GM12878 (cell line): Measurements from ENCODE around the gene IRF1. TPM values are rescaled to one million over a fixed set of nuclear protein-coding genes. Genes with fewer than 3 reads are reported as not detected.

Experiments used
- BMI1 ChIP-seq: fragments of 450-650 bp; IDR thresholded peaks from 2 replicates; pipeline ENCODE4 v1.6.1; 2016; ENCODE audit warnings: mild to moderate bottlenecking, moderate library complexity, borderline replicate concordance
- CREM ChIP-seq: IDR thresholded peaks from 2 replicates; pipeline ENCODE4 v1.6.1; 2014; ENCODE audit warnings: antibody characterized with exemption, low read depth
- EED ChIP-seq: sonication (generic); IDR thresholded peaks from 2 replicates; pipeline ENCODE4 v1.6.1; 2016; ENCODE audit warnings: antibody characterized with exemption, low read depth
- ESRRA ChIP-seq: IDR thresholded peaks from 2 replicates; pipeline ENCODE4 v1.6.1; 2012; ENCODE audit warnings: mild to moderate bottlenecking, low read length, improper control_type of control experiment
- HDAC6 ChIP-seq: fragments of 200-600 bp; sonication (generic); IDR thresholded peaks from one replicate; pipeline ENCODE4 v1.8.0; 2017; ENCODE audit warnings: antibody characterized with exemption; ENCODE audit not compliant: unreplicated experiment
- IKZF1 ChIP-seq: fragments of 450-650 bp; conservative IDR thresholded peaks from 2 replicates; pipeline ENCODE4 v1.6.1; 2017; ENCODE audit warnings: antibody characterized with exemption, mild to moderate bottlenecking
- KLF5 ChIP-seq: fragments of 450-650 bp; IDR thresholded peaks from 2 replicates; pipeline ENCODE4 v1.6.1; 2014; ENCODE audit warnings: mild to moderate bottlenecking; ENCODE audit not compliant: partially characterized antibody
- MAX ChIP-seq: IDR thresholded peaks from 2 replicates; pipeline ENCODE4 v1.6.1; 2012; ENCODE audit warnings: low read depth, low read length, improper control_type of control experiment
- MXI1 ChIP-seq: fragments of 150-350 bp; IDR thresholded peaks from 2 replicates; pipeline ENCODE4 v1.6.1; 2011; ENCODE audit warnings: low read depth, mild to moderate bottlenecking, inconsistent platforms, low read length, improper control_type of control experiment
- MYB ChIP-seq: fragments of 150-350 bp; IDR thresholded peaks from 2 replicates; pipeline ENCODE4 v1.6.1; 2014; ENCODE audit warnings: mild to moderate bottlenecking, low read depth, low read length, borderline replicate concordance
- NBN ChIP-seq: fragments of 450-650 bp; IDR thresholded peaks from 2 replicates; pipeline ENCODE4 v1.6.1; 2016
- NR2C1 ChIP-seq: fragments of 450-650 bp; IDR thresholded peaks from 2 replicates; pipeline ENCODE4 v1.6.1; 2017; ENCODE audit warnings: antibody characterized with exemption, mild to moderate bottlenecking, moderate library complexity
- RAD51 ChIP-seq: fragments of 450-650 bp; IDR thresholded peaks from 2 replicates; pipeline ENCODE4 v1.6.1; 2016; ENCODE audit warnings: moderate library complexity, mild to moderate bottlenecking, inconsistent platforms
- RB1 ChIP-seq: fragments of 450-650 bp; formaldehyde crosslinking; IDR thresholded peaks from 2 replicates; pipeline ENCODE4 v1.6.1; 2017; ENCODE audit warnings: mild to moderate bottlenecking, borderline replicate concordance
- SIN3A ChIP-seq: IDR thresholded peaks from 2 replicates; pipeline ENCODE4 v1.6.1; 2012; ENCODE audit warnings: low read depth, low read length, improper control_type of control experiment
- SMAD1 ChIP-seq: fragments of 450-650 bp; IDR thresholded peaks from 2 replicates; pipeline ENCODE4 v1.6.1; 2018; ENCODE audit warnings: mild to moderate bottlenecking, low read depth; ENCODE audit not compliant: partially characterized antibody
- SMARCA5 ChIP-seq: fragments of 450-650 bp; IDR thresholded peaks from 2 replicates; pipeline ENCODE4 v1.6.1; 2017; ENCODE audit warnings: mild to moderate bottlenecking
- SREBF2 ChIP-seq: IDR thresholded peaks from 2 replicates; pipeline ENCODE4 v1.6.1; 2012; ENCODE audit warnings: mild to moderate bottlenecking, low read length
- TCF12 ChIP-seq: IDR thresholded peaks from 2 replicates; pipeline ENCODE4 v1.6.1; 2011; ENCODE audit warnings: low read depth, mild to moderate bottlenecking, low read length
- WRNIP1 ChIP-seq: IDR thresholded peaks from 2 replicates; pipeline ENCODE4 v1.6.1; 2011; ENCODE audit warnings: low read depth, low read length, improper control_type of control experiment, borderline replicate concordance
- ZBTB33 ChIP-seq: fragments of 450-650 bp; IDR thresholded peaks from 2 replicates; pipeline ENCODE4 v1.6.1; 2017; ENCODE audit warnings: mild to moderate bottlenecking
- polyA plus RNA-seq, 11 experiments: library from polyadenylated mRNA; depleted of rRNA in 4 of 11; unstranded in 6 of 11; stranded (reverse) in 5 of 11; fragments of >200 nt; fragmentation: Nextera tagmentation in 4 of 11; fragmentation: Illumina TruSeq in 1 of 11; extraction: Ambion mirVana in 4 of 11; extraction: Trizol in 1 of 11; gene quantifications; 1 replicate in 1 of 11; 2 replicates in 10 of 11; pipeline versions ENCODE4 v1.2.1 to v1.2.3, GENCODE V29; 2011 to 2016; ENCODE audit warnings: inconsistent platforms in 2 of 11, missing spikeins in 2 of 11, low read depth in 1 of 11
- total RNA-seq, 4 experiments: library from RNA; depleted of rRNA in 3 of 4; stranded (reverse); fragments of >200 nt in 3 of 4; fragmentation: Illumina TruSeq in 1 of 4; extraction: Trizol in 1 of 4; gene quantifications; 2 replicates each; pipeline versions ENCODE4 v1.2.1 to v1.2.3, GENCODE V29; 2013 to 2021
- TF ChIP-seq, protein P1 (sequence below): fragments of 450-650 bp; IDR thresholded peaks from 2 replicates; pipeline ENCODE4 v1.6.1; 2017; ENCODE audit warnings: antibody characterized with exemption, mild to moderate bottlenecking, moderate library complexity
- TF ChIP-seq, protein P2 (sequence below): IDR thresholded peaks from 2 replicates; pipeline ENCODE4 v1.6.1; 2012; ENCODE audit warnings: improper control_type of control experiment, low read depth, low read length; ENCODE audit not compliant: insufficient replicate concordance

The IRF1 gene
- total and polyA plus RNA-seq, 10 of the 15 experiments (the other 5 are each of a cell fraction or from before 2014, with no cell fraction given) = 6.9 to 68.0 (median 49.6) TPM

DNA sequence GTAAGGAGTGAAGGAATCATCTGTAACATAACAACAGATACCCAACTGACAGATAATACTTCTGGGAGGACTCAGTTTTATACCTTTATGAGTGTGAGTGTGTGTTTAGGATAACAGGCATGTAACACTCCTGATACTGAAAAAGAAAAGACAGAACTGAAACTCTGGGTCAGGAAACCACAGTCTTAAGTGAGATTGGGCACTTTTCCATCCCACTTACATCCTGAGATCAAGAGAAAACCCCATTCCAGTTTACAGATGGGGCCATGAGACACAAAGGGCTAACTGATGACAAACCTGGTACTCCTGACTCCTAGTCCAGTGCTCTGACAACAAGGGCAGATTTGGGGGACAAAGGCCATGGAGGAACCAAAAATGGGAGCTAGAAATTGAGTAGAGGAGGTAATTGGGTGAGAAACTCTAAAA is 34.7 kb upstream of the IRF1 start (continued):
- TF ChIP-seq RAD51 (peak; percentile 45), MXI1 (no peak; the same call in 1 of the 2 replicates), SMARCA5 (peak; percentile 99), CREM (peak; percentile 86), IKZF1 (peak; percentile 98), NR2C1 (no peak), SREBF2 (no peak), MAX (no peak), ZBTB33 (no peak; the same call in 1 of the 2 replicates), ESRRA (no peak), SMAD1 (peak; percentile 82), TCF12 (0 out of 2 replicates have a peak, but pooled peaks have one; percentile 53), RB1 (no peak), EED (peak; percentile 97), BMI1 (peak; percentile 86), HDAC6 (no peak), KLF5 (peak; percentile 58), SIN3A (no peak), MYB (no peak), NBN (peak; percentile 92), WRNIP1 (peak; percentile 83; the same call in 1 of the 2 replicates)
- TF ChIP-seq, protein P1, sequence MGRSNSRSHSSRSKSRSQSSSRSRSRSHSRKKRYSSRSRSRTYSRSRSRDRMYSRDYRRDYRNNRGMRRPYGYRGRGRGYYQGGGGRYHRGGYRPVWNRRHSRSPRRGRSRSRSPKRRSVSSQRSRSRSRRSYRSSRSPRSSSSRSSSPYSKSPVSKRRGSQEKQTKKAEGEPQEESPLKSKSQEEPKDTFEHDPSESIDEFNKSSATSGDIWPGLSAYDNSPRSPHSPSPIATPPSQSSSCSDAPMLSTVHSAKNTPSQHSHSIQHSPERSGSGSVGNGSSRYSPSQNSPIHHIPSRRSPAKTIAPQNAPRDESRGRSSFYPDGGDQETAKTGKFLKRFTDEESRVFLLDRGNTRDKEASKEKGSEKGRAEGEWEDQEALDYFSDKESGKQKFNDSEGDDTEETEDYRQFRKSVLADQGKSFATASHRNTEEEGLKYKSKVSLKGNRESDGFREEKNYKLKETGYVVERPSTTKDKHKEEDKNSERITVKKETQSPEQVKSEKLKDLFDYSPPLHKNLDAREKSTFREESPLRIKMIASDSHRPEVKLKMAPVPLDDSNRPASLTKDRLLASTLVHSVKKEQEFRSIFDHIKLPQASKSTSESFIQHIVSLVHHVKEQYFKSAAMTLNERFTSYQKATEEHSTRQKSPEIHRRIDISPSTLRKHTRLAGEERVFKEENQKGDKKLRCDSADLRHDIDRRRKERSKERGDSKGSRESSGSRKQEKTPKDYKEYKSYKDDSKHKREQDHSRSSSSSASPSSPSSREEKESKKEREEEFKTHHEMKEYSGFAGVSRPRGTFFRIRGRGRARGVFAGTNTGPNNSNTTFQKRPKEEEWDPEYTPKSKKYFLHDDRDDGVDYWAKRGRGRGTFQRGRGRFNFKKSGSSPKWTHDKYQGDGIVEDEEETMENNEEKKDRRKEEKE = no peak
- TF ChIP-seq, protein P2, sequence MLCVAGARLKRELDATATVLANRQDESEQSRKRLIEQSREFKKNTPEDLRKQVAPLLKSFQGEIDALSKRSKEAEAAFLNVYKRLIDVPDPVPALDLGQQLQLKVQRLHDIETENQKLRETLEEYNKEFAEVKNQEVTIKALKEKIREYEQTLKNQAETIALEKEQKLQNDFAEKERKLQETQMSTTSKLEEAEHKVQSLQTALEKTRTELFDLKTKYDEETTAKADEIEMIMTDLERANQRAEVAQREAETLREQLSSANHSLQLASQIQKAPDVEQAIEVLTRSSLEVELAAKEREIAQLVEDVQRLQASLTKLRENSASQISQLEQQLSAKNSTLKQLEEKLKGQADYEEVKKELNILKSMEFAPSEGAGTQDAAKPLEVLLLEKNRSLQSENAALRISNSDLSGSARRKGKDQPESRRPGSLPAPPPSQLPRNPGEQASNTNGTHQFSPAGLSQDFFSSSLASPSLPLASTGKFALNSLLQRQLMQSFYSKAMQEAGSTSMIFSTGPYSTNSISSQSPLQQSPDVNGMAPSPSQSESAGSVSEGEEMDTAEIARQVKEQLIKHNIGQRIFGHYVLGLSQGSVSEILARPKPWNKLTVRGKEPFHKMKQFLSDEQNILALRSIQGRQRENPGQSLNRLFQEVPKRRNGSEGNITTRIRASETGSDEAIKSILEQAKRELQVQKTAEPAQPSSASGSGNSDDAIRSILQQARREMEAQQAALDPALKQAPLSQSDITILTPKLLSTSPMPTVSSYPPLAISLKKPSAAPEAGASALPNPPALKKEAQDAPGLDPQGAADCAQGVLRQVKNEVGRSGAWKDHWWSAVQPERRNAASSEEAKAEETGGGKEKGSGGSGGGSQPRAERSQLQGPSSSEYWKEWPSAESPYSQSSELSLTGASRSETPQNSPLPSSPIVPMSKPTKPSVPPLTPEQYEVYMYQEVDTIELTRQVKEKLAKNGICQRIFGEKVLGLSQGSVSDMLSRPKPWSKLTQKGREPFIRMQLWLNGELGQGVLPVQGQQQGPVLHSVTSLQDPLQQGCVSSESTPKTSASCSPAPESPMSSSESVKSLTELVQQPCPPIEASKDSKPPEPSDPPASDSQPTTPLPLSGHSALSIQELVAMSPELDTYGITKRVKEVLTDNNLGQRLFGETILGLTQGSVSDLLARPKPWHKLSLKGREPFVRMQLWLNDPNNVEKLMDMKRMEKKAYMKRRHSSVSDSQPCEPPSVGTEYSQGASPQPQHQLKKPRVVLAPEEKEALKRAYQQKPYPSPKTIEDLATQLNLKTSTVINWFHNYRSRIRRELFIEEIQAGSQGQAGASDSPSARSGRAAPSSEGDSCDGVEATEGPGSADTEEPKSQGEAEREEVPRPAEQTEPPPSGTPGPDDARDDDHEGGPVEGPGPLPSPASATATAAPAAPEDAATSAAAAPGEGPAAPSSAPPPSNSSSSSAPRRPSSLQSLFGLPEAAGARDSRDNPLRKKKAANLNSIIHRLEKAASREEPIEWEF = no peak
